Sigmoid colon (tissue), 7 donors: ENCODE measurements around the gene CPEB3. TPM values are rescaled to one million over a fixed set of nuclear protein-coding genes. Genes with fewer than 3 reads are reported as not detected.
"Not testable (repeated sequence)": the region's sequence is repeated elsewhere in the genome, so short reads cannot be mapped to it uniquely, and the experiment has no call there.

Experiments
- DNase-seq: peaks from one replicate; pipeline ENCODE4 v3.0.0-alpha.2; 2019
- H3K27ac ChIP-seq, 4 donors: fragments of 200-600 bp; sonication (generic); one replicate each; pipeline ENCODE4 v1.5.1; 2016 to 2019; ENCODE audit warnings: mild to moderate bottlenecking in 1 of 4
- H3K27me3 ChIP-seq, 3 donors: fragments of 200-600 bp; sonication (generic); one replicate each; pipeline ENCODE4 v1.5.1; 2019; ENCODE audit warnings: mild to moderate bottlenecking in 1 of 3
- H3K36me3 ChIP-seq, 4 donors: fragments of 200-600 bp; sonication (generic); one replicate each; pipeline ENCODE4 v1.5.1; 2016 to 2019
- H3K4me1 ChIP-seq, 4 donors: fragments of 200-600 bp; sonication (generic); one replicate each; pipeline ENCODE4 v1.5.1; 2017 to 2019
- H3K4me3 ChIP-seq, 4 donors: fragments of 200-600 bp; sonication (generic); one replicate each; pipeline ENCODE4 v1.5.1; 2017 to 2019; ENCODE audit warnings: mild to moderate bottlenecking in 2 of 4, moderate library complexity in 1 of 4
- H3K9me3 ChIP-seq, 4 donors: fragments of 200-600 bp in 3 of 4; sonication (generic) in 3 of 4; one replicate each; pipeline versions ENCODE4 v1.5.1 to v1.6.1; 2013 to 2019
- EP300 ChIP-seq, 4 donors: sonication (generic); formaldehyde crosslinking; IDR thresholded peaks; one replicate each; pipeline ENCODE4 v1.6.1; 2017; ENCODE audit warnings: antibody characterized with exemption in 4 of 4
- POLR2A ChIP-seq, 2 donors: fragments of 450-650 bp; IDR thresholded peaks; one replicate each; pipeline ENCODE4 v1.6.1; 2016; ENCODE audit warnings: antibody characterized with exemption in 2 of 2, mild to moderate bottlenecking in 2 of 2, moderate library complexity in 2 of 2
- POLR2AphosphoS5 ChIP-seq, 4 donors: sonication (generic); formaldehyde crosslinking; IDR thresholded peaks; one replicate each; pipeline ENCODE4 v1.6.1; 2017; ENCODE audit warnings: antibody characterized with exemption in 4 of 4
- WGBS, 2 donors: extraction: QIAGEN DNeasy Blood & Tissue Kit; methylation state at CpG; one replicate each; pipeline ENCODE4 v1.1.7; 2013; 5-methylcytosine and 5-hydroxymethylcytosine counted together
- intact Hi-C: fragments of 100-400 bp; cut with DNase I; formaldehyde crosslinking; loops from one replicate; pipeline ENCODE4 v1.15.1; 2023
- polyA plus RNA-seq, 3 donors: library from polyadenylated mRNA; stranded (reverse); fragments of 200-250 nt; gene quantifications; one replicate each; pipeline ENCODE4 v1.2.3, GENCODE V29; 2013
- total RNA-seq, 4 donors: library from RNA; depleted of rRNA; stranded (reverse); fragments of >200 nt; gene quantifications; one replicate each; pipeline ENCODE4 v1.1.0, GENCODE V29; 2016
- TF ChIP-seq, protein P1 (sequence below), 4 experiments: fragments of 450-650 bp in 3 of 4; fragments of 200-600 bp in 1 of 4; IDR thresholded peaks; one replicate each; pipeline ENCODE4 v1.5.1; 2016 to 2019; ENCODE audit warnings: antibody characterized with exemption in 4 of 4, mild to moderate bottlenecking in 3 of 4, moderate library complexity in 2 of 4
- donor health status: healthy with polysubstance abuse.
- donor health status: Bipolar disorder and iron deficiency.
- donor health status: healthy.

The CPEB3 gene
- total and polyA plus RNA-seq, 7 donors: 1.6 to 7.7 (median 6.6) TPM

GRCh38 chr10:92027141-92027540 is 263.7 kb downstream of the CPEB3 start:
- Histone ChIP-seq H3K27ac (no peak overlapping the region), H3K4me3 (no peak overlapping the region), H3K27me3 (no peaks in the 10 kb centered on the region), H3K9me3 (no peaks in the 10 kb centered on the region), H3K4me1 (no peaks in the 10 kb centered on the region), H3K36me3 (peaks cover 0 to 96% (median 28%) of the 10 kb centered on the region in 4 donors)
- WGBS, 2 donors: 93 to 95% methylated on average over 4 of the region's 4 CpGs
- intact Hi-C loops: no loop called here
- no peak for DNase-seq
- no peak for TF ChIP-seq EP300 (IDR thresholded peaks at IDR 0.05)
- TF ChIP-seq POLR2AphosphoS5 (IDR thresholded peaks at IDR 0.05): no peak
- no peak for TF ChIP-seq POLR2A (IDR thresholded peaks at IDR 0.05)
- TF ChIP-seq, protein P1, sequence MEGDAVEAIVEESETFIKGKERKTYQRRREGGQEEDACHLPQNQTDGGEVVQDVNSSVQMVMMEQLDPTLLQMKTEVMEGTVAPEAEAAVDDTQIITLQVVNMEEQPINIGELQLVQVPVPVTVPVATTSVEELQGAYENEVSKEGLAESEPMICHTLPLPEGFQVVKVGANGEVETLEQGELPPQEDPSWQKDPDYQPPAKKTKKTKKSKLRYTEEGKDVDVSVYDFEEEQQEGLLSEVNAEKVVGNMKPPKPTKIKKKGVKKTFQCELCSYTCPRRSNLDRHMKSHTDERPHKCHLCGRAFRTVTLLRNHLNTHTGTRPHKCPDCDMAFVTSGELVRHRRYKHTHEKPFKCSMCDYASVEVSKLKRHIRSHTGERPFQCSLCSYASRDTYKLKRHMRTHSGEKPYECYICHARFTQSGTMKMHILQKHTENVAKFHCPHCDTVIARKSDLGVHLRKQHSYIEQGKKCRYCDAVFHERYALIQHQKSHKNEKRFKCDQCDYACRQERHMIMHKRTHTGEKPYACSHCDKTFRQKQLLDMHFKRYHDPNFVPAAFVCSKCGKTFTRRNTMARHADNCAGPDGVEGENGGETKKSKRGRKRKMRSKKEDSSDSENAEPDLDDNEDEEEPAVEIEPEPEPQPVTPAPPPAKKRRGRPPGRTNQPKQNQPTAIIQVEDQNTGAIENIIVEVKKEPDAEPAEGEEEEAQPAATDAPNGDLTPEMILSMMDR (IDR thresholded peaks at IDR 0.05): no peak

- WGBS, 2 donors: 95 to 97% methylated on average over 3 of the region's 3 CpGs
- H3K27me3 ChIP-seq, intact Hi-C loops, DNase-seq, H3K4me1 ChIP-seq, H3K4me3 ChIP-seq, H3K27ac ChIP-seq, H3K9me3 ChIP-seq: not testable (repeated sequence)
- peaks cover 0 to 95% (median 30%) of the 10 kb centered on the region in 4 donors for H3K36me3 ChIP-seq
Observed at GRCh38 chr10:92025340-92025739, 265.5 kb downstream of the CPEB3 start.

GRCh38 chr10:92024700-92025099 is 266.2 kb downstream of the CPEB3 start:
- TF ChIP-seq POLR2AphosphoS5 (IDR thresholded peaks at IDR 0.05) (no peak), EP300 (IDR thresholded peaks at IDR 0.05) (no peak), POLR2A (IDR thresholded peaks at IDR 0.05) (no peak)
- TF ChIP-seq, protein P1 (IDR thresholded peaks at IDR 0.05): no peak

DNA sequence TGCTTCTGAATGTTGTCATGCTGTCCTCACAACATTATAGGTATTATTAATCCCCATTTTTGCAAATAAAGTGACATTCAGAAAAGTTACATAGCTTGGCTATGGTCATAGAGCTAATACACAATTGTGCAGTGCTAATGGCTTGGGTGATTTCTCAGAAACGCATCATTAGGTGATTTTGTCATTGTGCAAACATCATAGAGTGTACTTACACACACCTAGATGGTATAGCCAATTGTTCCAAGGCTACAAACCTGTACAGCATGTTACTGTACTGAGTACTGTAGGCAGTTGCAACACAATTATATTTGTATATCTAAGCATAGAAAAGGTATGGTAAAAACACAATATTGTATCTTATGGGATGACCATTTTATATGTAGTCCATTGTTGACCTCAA is 276.3 kb downstream of the CPEB3 start:
- intact Hi-C loops: no loop called here
- DNase-seq: no peak
- no peaks in the 10 kb centered on the region for H3K27me3 ChIP-seq
- no peak for TF ChIP-seq POLR2A (IDR thresholded peaks at IDR 0.05)
- TF ChIP-seq POLR2AphosphoS5 (IDR thresholded peaks at IDR 0.05): no peak
- TF ChIP-seq, protein P1 (IDR thresholded peaks at IDR 0.05): no peak
- no peak for TF ChIP-seq EP300 (IDR thresholded peaks at IDR 0.05)
- H3K4me3 ChIP-seq: no peak overlapping the region
- H3K27ac ChIP-seq: no peak overlapping the region
- no peaks in the 10 kb centered on the region for H3K9me3 ChIP-seq
- WGBS, 2 donors: 63 to 78% methylated on average over 1 of the region's 1 CpG
- H3K4me1 ChIP-seq: no peaks in the 10 kb centered on the region
- H3K36me3 ChIP-seq: peaks cover 5 to 79% (median 13%) of the 10 kb centered on the region in 4 donors

More at GRCh38 chr10:92024700-92025099, 266.2 kb downstream of the CPEB3 start:
- intact Hi-C loops: no loop called here
- no peaks in the 10 kb centered on the region for H3K9me3 ChIP-seq
- H3K27me3 ChIP-seq: no peaks in the 10 kb centered on the region
- WGBS, 2 donors: 89 to 96% methylated on average over 4 of the region's 4 CpGs
- H3K4me1 ChIP-seq: no peaks in the 10 kb centered on the region
- no peak for DNase-seq
- H3K4me3 ChIP-seq: no peak overlapping the region
- H3K36me3 ChIP-seq: peaks cover 0 to 96% (median 32%) of the 10 kb centered on the region in 4 donors
- no peak overlapping the region for H3K27ac ChIP-seq

DNA sequence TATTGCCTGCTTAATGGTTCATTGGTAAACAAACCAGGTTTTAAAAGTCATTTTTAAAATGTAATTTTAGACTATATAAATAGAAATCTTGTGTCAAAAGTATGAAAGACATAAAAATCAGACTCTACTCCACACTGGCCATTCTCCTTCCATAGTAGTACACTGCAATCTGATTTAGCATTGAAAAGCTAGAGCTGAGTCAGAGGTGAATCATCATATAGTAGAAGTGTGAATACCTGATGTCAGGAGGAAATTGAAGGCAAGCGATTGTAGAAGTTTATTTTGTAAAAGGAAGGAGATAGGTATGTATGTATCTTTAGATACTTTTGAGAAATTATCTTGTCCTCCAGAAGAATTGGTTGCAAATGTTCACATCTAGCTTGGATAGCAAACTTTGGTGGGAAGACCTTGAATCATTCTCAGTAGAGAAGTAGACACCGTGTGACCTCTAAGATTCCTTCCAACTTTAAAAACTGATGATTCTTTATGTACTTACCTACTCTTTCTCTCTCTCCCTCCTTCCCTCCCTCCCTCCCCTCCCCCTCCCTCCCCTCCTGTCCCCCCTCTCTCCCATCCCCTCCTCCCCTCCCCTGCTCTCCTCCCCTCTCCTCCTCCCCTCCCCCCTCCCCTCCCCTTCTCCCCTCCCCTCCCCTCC is 279.2 kb downstream of the CPEB3 start:
- Histone ChIP-seq H3K9me3 (no peaks in the 10 kb centered on the region), H3K4me3 (no peak overlapping the region), H3K36me3 (peaks cover 0 to 70% (median 10%) of the 10 kb centered on the region in 4 donors), H3K27me3 (no peaks in the 10 kb centered on the region), H3K4me1 (no peaks in the 10 kb centered on the region), H3K27ac (no peak overlapping the region)
- TF ChIP-seq POLR2AphosphoS5 (IDR thresholded peaks at IDR 0.05) (no peak), EP300 (IDR thresholded peaks at IDR 0.05) (no peak), POLR2A (IDR thresholded peaks at IDR 0.05) (no peak)
- TF ChIP-seq, protein P1 (IDR thresholded peaks at IDR 0.05): no peak
- intact Hi-C loops: no loop called here
- DNase-seq: no peak
- 91 to 94% methylated on average over 2 of the region's 2 CpGs for WGBS, 2 donors
